Panc1 (cell line): ENCODE data around the gene ZCCHC3.

Experiments
- POLR2AphosphoS5 ChIP-seq: IDR thresholded peaks from 2 replicates; pipeline ENCODE4 v1.6.1; 2012; ENCODE audit warnings: mild to moderate bottlenecking, low read depth, low read length, moderate library complexity
- REST ChIP-seq, 2 experiments: IDR thresholded peaks; 2 replicates each; pipeline ENCODE4 v1.6.1; 2011 to 2012; ENCODE audit warnings: low read depth in 2 of 2, control low read depth in 1 of 2, low read length in 1 of 2, mild to moderate bottlenecking in 1 of 2, moderate library complexity in 1 of 2; ENCODE audit not compliant: insufficient read depth in 1 of 2
- SIN3A ChIP-seq: IDR thresholded peaks from 2 replicates; pipeline ENCODE4 v1.6.1; 2012; ENCODE audit warnings: low read depth, mild to moderate bottlenecking, low read length, moderate library complexity, borderline replicate concordance; ENCODE audit not compliant: insufficient read depth
- TF ChIP-seq, protein P1 (sequence below): fragments of 450-650 bp; IDR thresholded peaks from 2 replicates; pipeline ENCODE4 v1.5.1; 2017; ENCODE audit warnings: mild to moderate bottlenecking

- TF ChIP-seq, protein P1, sequence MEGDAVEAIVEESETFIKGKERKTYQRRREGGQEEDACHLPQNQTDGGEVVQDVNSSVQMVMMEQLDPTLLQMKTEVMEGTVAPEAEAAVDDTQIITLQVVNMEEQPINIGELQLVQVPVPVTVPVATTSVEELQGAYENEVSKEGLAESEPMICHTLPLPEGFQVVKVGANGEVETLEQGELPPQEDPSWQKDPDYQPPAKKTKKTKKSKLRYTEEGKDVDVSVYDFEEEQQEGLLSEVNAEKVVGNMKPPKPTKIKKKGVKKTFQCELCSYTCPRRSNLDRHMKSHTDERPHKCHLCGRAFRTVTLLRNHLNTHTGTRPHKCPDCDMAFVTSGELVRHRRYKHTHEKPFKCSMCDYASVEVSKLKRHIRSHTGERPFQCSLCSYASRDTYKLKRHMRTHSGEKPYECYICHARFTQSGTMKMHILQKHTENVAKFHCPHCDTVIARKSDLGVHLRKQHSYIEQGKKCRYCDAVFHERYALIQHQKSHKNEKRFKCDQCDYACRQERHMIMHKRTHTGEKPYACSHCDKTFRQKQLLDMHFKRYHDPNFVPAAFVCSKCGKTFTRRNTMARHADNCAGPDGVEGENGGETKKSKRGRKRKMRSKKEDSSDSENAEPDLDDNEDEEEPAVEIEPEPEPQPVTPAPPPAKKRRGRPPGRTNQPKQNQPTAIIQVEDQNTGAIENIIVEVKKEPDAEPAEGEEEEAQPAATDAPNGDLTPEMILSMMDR: peak; percentile 94
- TF ChIP-seq POLR2AphosphoS5 (peak; percentile 54), SIN3A (no peak), REST (IDR thresholded peaks at IDR 0.05; ENCODE audit: insufficient read depth in 1 of 2, low read depth in 2 of 2, low read length in 1 of 2) (no peak)
These were observed 33.1 kb downstream of the ZCCHC3 start for GRCh38 chr20:330233-331149.
